ENCODE measurements around the gene HS2ST1. TPM values are rescaled to one million over a fixed set of nuclear protein-coding genes. Genes with fewer than 3 reads are reported as not detected.

Gene HS2ST1
- polyA plus RNA-seq, 1 experiment = 22.4 TPM

DNA sequence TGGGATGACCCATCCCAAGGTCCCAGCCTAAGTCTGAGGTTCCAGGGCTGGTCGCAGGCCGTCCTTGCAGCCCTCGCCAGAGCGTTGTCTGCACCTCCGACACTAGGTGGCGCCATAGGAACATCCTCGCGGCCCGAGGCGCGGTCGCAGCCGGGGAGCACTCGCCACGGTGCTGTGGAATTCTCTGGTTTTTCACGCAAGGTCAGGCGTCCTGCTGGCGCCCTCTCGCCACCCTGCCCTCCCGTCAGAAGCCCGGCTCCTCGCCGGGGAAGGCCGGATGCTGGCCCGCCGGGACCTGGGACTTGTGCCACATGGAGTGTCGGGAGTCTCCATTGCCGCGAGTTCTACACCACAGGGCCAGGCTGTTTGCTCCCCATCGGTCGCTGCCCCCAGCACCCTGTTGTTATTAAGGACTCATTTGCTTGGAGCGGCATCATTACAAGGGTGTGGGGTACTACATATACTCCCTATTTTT lies 217.4 kb downstream of the HS2ST1 start:
- no peak for DNase-seq (ENCODE audit: low read depth, low spot score)
- TF ChIP-seq, protein P1, sequence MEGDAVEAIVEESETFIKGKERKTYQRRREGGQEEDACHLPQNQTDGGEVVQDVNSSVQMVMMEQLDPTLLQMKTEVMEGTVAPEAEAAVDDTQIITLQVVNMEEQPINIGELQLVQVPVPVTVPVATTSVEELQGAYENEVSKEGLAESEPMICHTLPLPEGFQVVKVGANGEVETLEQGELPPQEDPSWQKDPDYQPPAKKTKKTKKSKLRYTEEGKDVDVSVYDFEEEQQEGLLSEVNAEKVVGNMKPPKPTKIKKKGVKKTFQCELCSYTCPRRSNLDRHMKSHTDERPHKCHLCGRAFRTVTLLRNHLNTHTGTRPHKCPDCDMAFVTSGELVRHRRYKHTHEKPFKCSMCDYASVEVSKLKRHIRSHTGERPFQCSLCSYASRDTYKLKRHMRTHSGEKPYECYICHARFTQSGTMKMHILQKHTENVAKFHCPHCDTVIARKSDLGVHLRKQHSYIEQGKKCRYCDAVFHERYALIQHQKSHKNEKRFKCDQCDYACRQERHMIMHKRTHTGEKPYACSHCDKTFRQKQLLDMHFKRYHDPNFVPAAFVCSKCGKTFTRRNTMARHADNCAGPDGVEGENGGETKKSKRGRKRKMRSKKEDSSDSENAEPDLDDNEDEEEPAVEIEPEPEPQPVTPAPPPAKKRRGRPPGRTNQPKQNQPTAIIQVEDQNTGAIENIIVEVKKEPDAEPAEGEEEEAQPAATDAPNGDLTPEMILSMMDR (IDR thresholded peaks at IDR 0.05; ENCODE audit: low read depth, low read length) = peak; percentile 93
- CTCF ChIA-PET = interaction anchor here (0.7 to 1.9 kb wide), 13 partner anchors 10 to 1172 kb away, joined by 3 to 26 read pairs (median 4); no protein-coding TSS in a partner anchor

GRCh38 chr1:87132284-87132870 lies 217.9 kb downstream of the HS2ST1 start:
- no peak for DNase-seq (ENCODE audit: low read depth, low spot score)
- CTCF ChIA-PET = interaction anchor here (1.0 to 1.6 kb wide), 3 partner anchors 10 to 201 kb away, joined by 3 to 26 read pairs (median 4); no protein-coding TSS in a partner anchor
- Histone ChIP-seq H3K27me3 (ENCODE audit: control insufficient read depth, insufficient read depth, low read length) (no peaks in the 10 kb centered on the region), H3K27ac (ENCODE audit: low read depth, low read length) (no peak overlapping the region), H3K4me3 (ENCODE audit: low read depth, low read length) (peak overlapping the region; percentile 54; the same call in 1 of the 2 replicates), H3K9me3 (ENCODE audit: control insufficient read depth, insufficient read depth, low read length) (peaks cover 2% of the 10 kb centered on the region; the same call in 1 of the 2 replicates)
- POLR2A ChIA-PET = no interaction called here
- TF ChIP-seq, protein P1 (IDR thresholded peaks at IDR 0.05; ENCODE audit: low read depth, low read length) = no peak

More for the DNA sequence above, 217.4 kb downstream of the HS2ST1 start:
- Histone ChIP-seq H3K27me3 (ENCODE audit: control insufficient read depth, insufficient read depth, low read length) (no peaks in the 10 kb centered on the region), H3K27ac (ENCODE audit: low read depth, low read length) (no peak overlapping the region), H3K9me3 (ENCODE audit: control insufficient read depth, insufficient read depth, low read length) (peaks cover 2% of the 10 kb centered on the region; the same call in 1 of the 2 replicates), H3K4me3 (ENCODE audit: low read depth, low read length) (peak overlapping the region; percentile 54)
- POLR2A ChIA-PET = no interaction called here

DNA sequence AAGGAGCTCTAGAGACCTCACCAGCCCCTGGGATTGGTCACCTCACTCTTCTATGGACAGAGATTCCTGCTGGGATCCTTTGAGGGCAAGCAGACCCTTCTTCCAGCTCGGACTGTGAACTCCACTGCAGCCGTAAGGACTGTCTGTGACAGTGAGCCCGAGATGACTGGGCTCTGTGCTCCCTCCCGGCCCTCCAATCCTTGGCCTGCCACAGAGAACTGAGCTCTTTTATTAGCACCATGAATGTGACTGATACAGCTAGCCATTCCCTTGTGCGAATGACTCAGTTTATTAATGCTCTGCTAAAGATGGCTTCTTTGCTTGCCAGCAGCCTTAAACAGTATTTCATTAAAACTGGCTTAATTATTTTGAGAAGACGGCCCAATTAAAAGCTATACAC lies 219.6 kb downstream of the HS2ST1 start:
- ChIA-PET CTCF (interaction anchor here (0.6 to 1.6 kb wide), 8 partner anchors 10 to 1415 kb away, joined by 3 to 5 read pairs (median 4); no protein-coding TSS in a partner anchor), POLR2A (interaction anchor here (0.8 kb wide), 1 partner anchor 16 kb away, joined by 3 read pairs; no protein-coding TSS in a partner anchor)
- H3K27ac ChIP-seq (ENCODE audit: low read depth, low read length) = no peak overlapping the region
- H3K4me3 ChIP-seq (ENCODE audit: low read depth, low read length) = no peak overlapping the region
- DNase-seq (ENCODE audit: low read depth, low spot score) = no peak
- TF ChIP-seq, protein P1 (IDR thresholded peaks at IDR 0.05; ENCODE audit: low read depth, low read length) = no peak
- H3K9me3 ChIP-seq (ENCODE audit: control insufficient read depth, insufficient read depth, low read length) = peaks cover 2% of the 10 kb centered on the region; the same call in 1 of the 2 replicates
- H3K27me3 ChIP-seq (ENCODE audit: control insufficient read depth, insufficient read depth, low read length) = no peaks in the 10 kb centered on the region

DNA sequence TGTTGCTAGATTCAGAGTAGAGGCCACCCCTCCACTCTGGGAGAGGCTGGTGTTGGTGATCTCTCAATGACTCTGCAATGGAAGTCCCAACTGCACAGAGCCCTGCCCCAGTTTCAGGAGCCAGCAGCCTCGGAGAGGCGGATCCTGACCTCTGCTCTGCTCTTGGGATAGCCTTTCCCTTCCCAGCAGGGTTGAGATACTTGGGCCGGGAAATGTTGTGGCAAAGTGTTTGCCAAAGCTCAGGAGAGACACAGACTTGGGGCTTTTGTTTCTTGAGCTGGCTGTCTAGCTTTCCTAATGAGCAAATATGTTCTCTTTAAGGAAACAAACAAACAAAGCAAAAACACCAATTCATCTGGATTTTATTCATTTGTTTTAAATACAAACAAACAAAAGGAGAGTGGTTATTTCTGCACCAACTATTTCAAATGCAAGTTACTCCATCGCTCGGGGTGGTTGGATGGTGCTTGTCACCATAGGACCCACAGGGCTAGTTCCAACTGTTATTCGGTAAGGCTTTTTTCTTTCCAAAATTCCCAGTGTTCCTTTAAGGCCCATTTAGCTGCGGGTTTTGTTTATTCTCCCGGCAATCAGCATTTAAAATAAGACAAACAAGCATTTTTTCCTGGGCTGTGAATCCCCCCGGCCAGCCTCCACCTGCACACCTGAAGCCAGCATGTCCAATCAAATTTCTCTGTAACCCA lies 220.3 kb downstream of the HS2ST1 start:
- ChIA-PET CTCF (interaction anchor here (0.6 to 1.5 kb wide), 7 partner anchors 10 to 1414 kb away, joined by 3 to 5 read pairs (median 4); no protein-coding TSS in a partner anchor), POLR2A (interaction anchor here (0.7 to 0.8 kb wide), 2 partner anchors 15 to 1103 kb away, joined by 3 read pairs; no protein-coding TSS in a partner anchor)
- TF ChIP-seq, protein P1 (IDR thresholded peaks at IDR 0.05; ENCODE audit: low read depth, low read length) = no peak
- H3K9me3 ChIP-seq (ENCODE audit: control insufficient read depth, insufficient read depth, low read length) = peaks cover 2% of the 10 kb centered on the region; the same call in 1 of the 2 replicates
- H3K27me3 ChIP-seq (ENCODE audit: control insufficient read depth, insufficient read depth, low read length) = no peaks in the 10 kb centered on the region
- H3K27ac ChIP-seq (ENCODE audit: low read depth, low read length) = no peak overlapping the region
- DNase-seq (ENCODE audit: low read depth, low spot score) = no peak
- no peak overlapping the region for H3K4me3 ChIP-seq (ENCODE audit: low read depth, low read length)

All from AG04450 (cell line).